ENCODE results near the gene ZIC2. TPM values are rescaled to one million over a fixed set of nuclear protein-coding genes. Genes with fewer than 3 reads are reported as not detected.
"Not testable (repeated sequence)": the region's sequence is repeated elsewhere in the genome, so short reads cannot be mapped to it uniquely, and the experiment has no call there.

Gene ZIC2
- total RNA-seq, 1 experiment from 2014 or later, result 305 TPM

DNA sequence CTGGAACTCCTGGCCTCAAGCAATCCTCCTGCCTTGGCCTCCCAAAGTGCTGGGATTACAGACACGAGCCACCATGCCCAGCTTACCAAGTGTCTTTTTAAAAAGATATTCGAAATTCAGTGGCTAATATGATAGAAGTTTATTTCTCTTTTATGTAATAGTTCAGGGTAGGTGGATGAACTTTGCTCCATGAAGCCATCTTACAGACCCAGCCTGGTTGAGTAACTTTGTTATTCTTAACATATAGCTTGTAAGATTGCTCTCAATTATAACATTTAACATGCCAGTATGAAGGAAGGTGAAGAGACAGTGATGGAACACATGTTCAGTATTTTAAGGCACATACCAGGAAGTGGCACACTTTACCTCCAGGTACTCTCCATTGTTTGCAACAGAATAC lies 42.4 kb downstream of the ZIC2 start:
- Histone ChIP-seq H3K9me3 (ENCODE audit: low read depth, low read length, poor library complexity, severe bottlenecking) (no peaks in the 10 kb centered on the region), H3K4me1 (ENCODE audit: insufficient read depth, low read length, poor library complexity, severe bottlenecking) (no peaks in the 10 kb centered on the region), H3K4me3 (ENCODE audit: low read depth, low read length, poor library complexity, severe bottlenecking) (no peak overlapping the region), H3K27ac (ENCODE audit: low read depth, low read length, poor library complexity, severe bottlenecking) (no peak overlapping the region), H3K36me3 (ENCODE audit: insufficient read depth, low read length, poor library complexity, severe bottlenecking) (no peaks in the 10 kb centered on the region), H3K27me3 (replicated peaks; ENCODE audit: insufficient read depth, low read depth, low read length, poor library complexity) (no peaks in the 10 kb centered on the region)
- intact Hi-C loops (cut with micrococcal nuclease; ENCODE audit: unreplicated experiment), result no loop called here
- no TSS peak for BruUV-seq (replicated peaks)
- DNase-seq (ENCODE audit: low spot score), result no peak
- CTCF ChIA-PET, result no interaction called here
- POLR2A ChIA-PET (ENCODE audit: low non-redundant PET), result no interaction called here
- TF ChIP-seq, protein P1, sequence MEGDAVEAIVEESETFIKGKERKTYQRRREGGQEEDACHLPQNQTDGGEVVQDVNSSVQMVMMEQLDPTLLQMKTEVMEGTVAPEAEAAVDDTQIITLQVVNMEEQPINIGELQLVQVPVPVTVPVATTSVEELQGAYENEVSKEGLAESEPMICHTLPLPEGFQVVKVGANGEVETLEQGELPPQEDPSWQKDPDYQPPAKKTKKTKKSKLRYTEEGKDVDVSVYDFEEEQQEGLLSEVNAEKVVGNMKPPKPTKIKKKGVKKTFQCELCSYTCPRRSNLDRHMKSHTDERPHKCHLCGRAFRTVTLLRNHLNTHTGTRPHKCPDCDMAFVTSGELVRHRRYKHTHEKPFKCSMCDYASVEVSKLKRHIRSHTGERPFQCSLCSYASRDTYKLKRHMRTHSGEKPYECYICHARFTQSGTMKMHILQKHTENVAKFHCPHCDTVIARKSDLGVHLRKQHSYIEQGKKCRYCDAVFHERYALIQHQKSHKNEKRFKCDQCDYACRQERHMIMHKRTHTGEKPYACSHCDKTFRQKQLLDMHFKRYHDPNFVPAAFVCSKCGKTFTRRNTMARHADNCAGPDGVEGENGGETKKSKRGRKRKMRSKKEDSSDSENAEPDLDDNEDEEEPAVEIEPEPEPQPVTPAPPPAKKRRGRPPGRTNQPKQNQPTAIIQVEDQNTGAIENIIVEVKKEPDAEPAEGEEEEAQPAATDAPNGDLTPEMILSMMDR (conservative IDR thresholded peaks at IDR 0.05; ENCODE audit: low read depth, low read length), result no peak
- TF ChIP-seq EZH2 (IDR thresholded peaks at IDR 0.05; ENCODE audit: borderline replicate concordance, low read depth, low read length, poor library complexity, severe bottlenecking), result no peak

DNA sequence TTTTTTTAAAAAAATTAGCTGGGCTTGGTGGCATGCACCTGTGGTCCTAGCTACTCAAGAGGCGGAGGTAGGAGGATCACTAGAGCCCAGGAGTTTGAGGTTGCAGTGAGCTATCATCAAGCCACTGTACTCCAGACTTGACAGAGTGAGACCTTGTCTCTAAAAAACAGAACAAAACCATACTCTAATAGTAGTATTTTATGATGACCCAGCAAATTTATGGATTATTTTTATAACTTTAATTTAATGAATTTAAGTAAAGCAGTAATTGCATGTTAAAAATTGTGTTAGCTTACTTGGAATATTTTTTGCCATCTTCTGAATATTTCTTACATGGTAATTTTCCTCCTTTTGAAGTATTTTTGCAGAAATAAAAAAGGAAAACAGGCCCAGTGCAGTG lies 48.3 kb downstream of the ZIC2 start:
- Histone ChIP-seq H3K4me1 (ENCODE audit: insufficient read depth, low read length, poor library complexity, severe bottlenecking) (no peaks in the 10 kb centered on the region), H3K27ac (ENCODE audit: low read depth, low read length, poor library complexity, severe bottlenecking) (no peak overlapping the region), H3K4me3 (ENCODE audit: low read depth, low read length, poor library complexity, severe bottlenecking) (no peak overlapping the region), H3K9me3 (ENCODE audit: low read depth, low read length, poor library complexity, severe bottlenecking) (no peaks in the 10 kb centered on the region), H3K27me3 (replicated peaks; ENCODE audit: insufficient read depth, low read depth, low read length, poor library complexity) (no peaks in the 10 kb centered on the region), H3K36me3 (ENCODE audit: insufficient read depth, low read length, poor library complexity, severe bottlenecking) (no peaks in the 10 kb centered on the region)
- no peak for TF ChIP-seq EZH2 (IDR thresholded peaks at IDR 0.05; ENCODE audit: borderline replicate concordance, low read depth, low read length, poor library complexity, severe bottlenecking)
- TF ChIP-seq, protein P1 (conservative IDR thresholded peaks at IDR 0.05; ENCODE audit: low read depth, low read length), result no peak
- intact Hi-C loops (cut with micrococcal nuclease; ENCODE audit: unreplicated experiment), result no loop called here
- POLR2A ChIA-PET (ENCODE audit: low non-redundant PET), result no interaction called here
- CTCF ChIA-PET, result no interaction called here
- no peak for DNase-seq (ENCODE audit: low spot score)
- BruUV-seq (replicated peaks), result no TSS peak

DNA sequence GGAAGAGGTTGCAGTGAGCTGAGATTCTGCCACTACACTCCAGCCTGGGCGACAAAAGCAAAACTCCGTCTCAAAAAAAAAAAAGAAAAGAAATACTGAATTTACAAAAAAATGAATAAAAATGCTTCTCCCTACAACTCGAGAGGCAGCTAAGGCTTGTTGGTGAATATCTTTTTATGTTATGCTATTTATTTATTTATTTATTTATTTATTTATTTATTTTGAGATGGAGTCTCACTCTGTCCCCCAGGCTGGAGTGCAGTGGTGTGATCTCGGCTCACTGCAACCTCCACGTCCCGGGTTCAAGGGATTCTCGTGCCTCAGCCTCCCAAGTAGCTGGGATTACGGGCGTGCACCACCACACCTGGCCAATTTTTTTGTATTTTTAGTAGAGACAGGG lies 51.1 kb downstream of the ZIC2 start:
- H3K9me3 ChIP-seq (ENCODE audit: low read depth, low read length, poor library complexity, severe bottlenecking); H3K27me3 ChIP-seq (replicated peaks; ENCODE audit: insufficient read depth, low read depth, low read length, poor library complexity); BruUV-seq (replicated peaks); H3K27ac ChIP-seq (ENCODE audit: low read depth, low read length, poor library complexity, severe bottlenecking); intact Hi-C loops (cut with micrococcal nuclease; ENCODE audit: unreplicated experiment); H3K4me1 ChIP-seq (ENCODE audit: insufficient read depth, low read length, poor library complexity, severe bottlenecking); DNase-seq (ENCODE audit: low spot score); CTCF ChIA-PET; H3K4me3 ChIP-seq (ENCODE audit: low read depth, low read length, poor library complexity, severe bottlenecking); H3K36me3 ChIP-seq (ENCODE audit: insufficient read depth, low read length, poor library complexity, severe bottlenecking): not testable (repeated sequence)
- POLR2A ChIA-PET (ENCODE audit: low non-redundant PET), result interaction anchor here (0.9 kb wide), 1 partner anchor 175 kb away, joined by 10 read pairs; no protein-coding TSS in a partner anchor

DNA sequence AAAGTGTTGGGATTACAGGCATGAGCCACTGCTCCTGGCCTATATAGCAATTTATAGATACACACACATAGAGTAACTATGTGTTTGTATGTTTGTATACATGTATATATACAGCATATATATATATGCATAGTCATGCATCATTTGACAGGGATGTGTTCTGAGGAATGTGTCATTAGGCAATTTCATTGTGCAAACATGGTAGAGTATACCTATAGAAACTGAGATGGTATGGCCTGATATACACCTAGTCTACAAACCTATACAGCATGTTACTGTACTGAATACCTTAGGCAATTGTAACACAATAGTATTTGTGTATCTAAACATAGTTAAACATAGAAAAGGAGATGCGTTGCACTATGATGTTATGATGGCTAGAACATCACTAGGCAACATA lies 54.4 kb downstream of the ZIC2 start:
- ChIA-PET POLR2A (ENCODE audit: low non-redundant PET) (no interaction called here), CTCF (no interaction called here)
- Histone ChIP-seq H3K4me1 (ENCODE audit: insufficient read depth, low read length, poor library complexity, severe bottlenecking) (peaks cover 9% of the 10 kb centered on the region), H3K27ac (ENCODE audit: low read depth, low read length, poor library complexity, severe bottlenecking) (no peak overlapping the region), H3K9me3 (ENCODE audit: low read depth, low read length, poor library complexity, severe bottlenecking) (no peaks in the 10 kb centered on the region), H3K4me3 (ENCODE audit: low read depth, low read length, poor library complexity, severe bottlenecking) (no peak overlapping the region), H3K27me3 (replicated peaks; ENCODE audit: insufficient read depth, low read depth, low read length, poor library complexity) (no peaks in the 10 kb centered on the region), H3K36me3 (ENCODE audit: insufficient read depth, low read length, poor library complexity, severe bottlenecking) (no peaks in the 10 kb centered on the region)
- no TSS peak for BruUV-seq (replicated peaks)
- no peak for TF ChIP-seq EZH2 (IDR thresholded peaks at IDR 0.05; ENCODE audit: borderline replicate concordance, low read depth, low read length, poor library complexity, severe bottlenecking)
- TF ChIP-seq, protein P1 (conservative IDR thresholded peaks at IDR 0.05; ENCODE audit: low read depth, low read length), result no peak
- intact Hi-C loops (cut with micrococcal nuclease; ENCODE audit: unreplicated experiment), result no loop called here
- no peak for DNase-seq (ENCODE audit: low spot score)

Data from A673 (cell line).